Osteoblast (primary cell): Measurements from ENCODE around the gene DGKI. TPM values are rescaled to one million over a fixed set of nuclear protein-coding genes. Genes with fewer than 3 reads are reported as not detected.

Experiments
- DNase-seq: peaks from one replicate; pipeline ENCODE4 v3.0.0; 2011; ENCODE audit warnings: low spot score, mixed read lengths; ENCODE audit not compliant: insufficient read length; ENCODE audit errors: missing footprints
- H2AFZ ChIP-seq: 2 replicates; pipeline ENCODE4 v1.6.0; 2011; ENCODE audit warnings: mild to moderate bottlenecking, low read length
- H3K27ac ChIP-seq: 2 replicates; pipeline ENCODE4 v1.5.1; 2011; ENCODE audit warnings: mild to moderate bottlenecking, low read depth, low read length, moderate library complexity
- H3K27me3 ChIP-seq: 2 replicates; pipeline ENCODE4 v1.6.0; 2012; ENCODE audit warnings: mild to moderate bottlenecking, control low read depth, inconsistent platforms, low read length, moderate library complexity; ENCODE audit not compliant: insufficient read depth
- H3K36me3 ChIP-seq: 2 replicates; pipeline ENCODE4 v1.5.1; 2011; ENCODE audit warnings: mild to moderate bottlenecking, low read length, control low read depth, moderate library complexity; ENCODE audit not compliant: insufficient read depth
- H3K4me1 ChIP-seq: 2 replicates; pipeline ENCODE4 v1.5.1; 2011; ENCODE audit warnings: mild to moderate bottlenecking, low read length, control low read depth, moderate library complexity; ENCODE audit not compliant: insufficient read depth
- H3K4me2 ChIP-seq: 2 replicates; pipeline ENCODE4 v1.6.0; 2011; ENCODE audit warnings: mild to moderate bottlenecking, low read length; ENCODE audit not compliant: insufficient read depth
- H3K4me3 ChIP-seq: fragments of 200-600 bp; sonication (generic); 3 replicates; pipeline ENCODE4 v1.5.1; 2012; ENCODE audit warnings: mild to moderate bottlenecking, low read length, inconsistent platforms; ENCODE audit not compliant: insufficient read depth
- H3K79me2 ChIP-seq: 2 replicates; pipeline ENCODE4 v1.6.0; 2012; ENCODE audit warnings: mild to moderate bottlenecking, low read length, control low read depth, inconsistent platforms; ENCODE audit not compliant: insufficient read depth
- H3K9me3 ChIP-seq: 2 replicates; pipeline ENCODE4 v1.5.1; 2011; ENCODE audit warnings: low read depth, low read length, control low read depth
- H4K20me1 ChIP-seq: 2 replicates; pipeline ENCODE4 v1.6.0; 2012; ENCODE audit warnings: mild to moderate bottlenecking, low read length, control low read depth; ENCODE audit not compliant: insufficient read depth
- CTCF ChIP-seq: IDR thresholded peaks from 2 replicates; pipeline ENCODE4 v1.5.1; 2011; ENCODE audit warnings: mild to moderate bottlenecking, low read depth, low read length, moderate library complexity; ENCODE audit errors: extremely low read depth
- total RNA-seq: library from RNA; depleted of rRNA; stranded (reverse); fragments of >200 nt; gene quantifications from 2 replicates; pipeline ENCODE4 v1.2.3, GENCODE V29; 2012

Gene DGKI
- total RNA-seq, 1 donor = 19.2 TPM

- Histone ChIP-seq H4K20me1 (no peaks in the 10 kb centered on the region), H3K9me3 (peaks cover 3% of the 10 kb centered on the region), H3K27ac (no peak overlapping the region), H3K4me3 (no peak overlapping the region), H3K4me1 (no peaks in the 10 kb centered on the region), H3K36me3 (no peaks in the 10 kb centered on the region), H3K4me2 (no peak overlapping the region), H3K79me2 (no peaks in the 10 kb centered on the region), H2AFZ (no peak overlapping the region), H3K27me3 (no peaks in the 10 kb centered on the region)
- TF ChIP-seq CTCF = no peak
- DNase-seq = no peak
Measured at GRCh38 chr7:137366995-137367394, 479.8 kb downstream of the DGKI start.

DNA sequence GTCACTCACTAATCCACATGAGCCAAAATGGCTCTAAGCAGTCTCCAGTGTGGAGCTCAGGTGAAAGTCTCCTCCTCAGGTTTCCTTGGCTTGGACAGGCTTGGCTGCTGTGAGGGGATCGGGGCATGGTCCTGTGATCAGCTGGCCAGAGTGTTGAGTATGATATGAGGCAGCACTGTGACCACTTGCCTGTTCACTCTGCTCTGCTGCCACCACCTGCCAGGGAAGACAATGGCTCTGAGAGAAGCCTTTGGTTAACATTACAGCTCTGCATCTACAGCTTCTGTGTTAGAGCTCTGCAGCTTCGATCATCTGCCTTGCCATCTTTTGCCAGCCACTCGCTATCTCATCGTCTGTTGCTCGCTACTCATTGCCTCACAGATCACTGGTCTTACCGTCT, 483.1 kb downstream of the DGKI start:
- no peak for TF ChIP-seq CTCF
- H3K27ac ChIP-seq = no peak overlapping the region
- peaks cover 19% of the 10 kb centered on the region for H3K9me3 ChIP-seq
- no peaks in the 10 kb centered on the region for H3K4me1 ChIP-seq
- no peak overlapping the region for H3K4me2 ChIP-seq
- H3K36me3 ChIP-seq = no peaks in the 10 kb centered on the region
- H3K4me3 ChIP-seq = no peak overlapping the region
- no peak overlapping the region for H2AFZ ChIP-seq
- H3K27me3 ChIP-seq = no peaks in the 10 kb centered on the region
- H4K20me1 ChIP-seq = no peaks in the 10 kb centered on the region
- no peaks in the 10 kb centered on the region for H3K79me2 ChIP-seq
- peak; percentile 15 for DNase-seq

DNA sequence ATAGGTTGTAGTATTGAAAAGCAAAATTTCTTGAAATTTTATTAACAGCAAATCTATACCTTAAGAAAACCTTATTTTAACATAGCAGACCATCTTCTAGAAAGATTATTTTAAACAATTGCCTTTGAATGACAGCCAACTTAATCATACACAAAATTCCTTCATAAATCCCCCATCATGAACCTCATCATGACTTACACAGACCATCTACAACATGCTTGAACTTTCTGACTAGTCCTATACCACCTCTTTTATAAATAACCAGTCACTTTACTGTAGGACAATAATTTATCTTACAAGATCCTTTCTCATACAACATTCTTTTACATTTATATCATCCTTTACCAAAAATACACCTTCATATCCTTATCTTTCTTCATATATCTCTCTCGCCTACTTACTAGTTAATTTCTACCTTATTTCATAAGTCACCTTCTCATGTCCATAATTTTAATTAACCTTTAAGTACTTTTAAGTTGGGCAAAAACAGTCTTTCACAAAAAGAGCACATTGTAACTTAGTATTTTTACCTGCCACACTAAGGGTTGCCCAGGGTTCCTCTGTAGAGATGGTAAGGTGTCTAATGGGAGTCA, 486.6 kb downstream of the DGKI start:
- DNase-seq = no peak
- Histone ChIP-seq H4K20me1 (no peaks in the 10 kb centered on the region), H3K27me3 (no peaks in the 10 kb centered on the region), H3K27ac (no peak overlapping the region), H2AFZ (no peak overlapping the region), H3K9me3 (peaks cover 19% of the 10 kb centered on the region), H3K4me3 (no peak overlapping the region), H3K4me1 (no peaks in the 10 kb centered on the region), H3K4me2 (no peak overlapping the region), H3K36me3 (no peaks in the 10 kb centered on the region), H3K79me2 (no peaks in the 10 kb centered on the region)
- TF ChIP-seq CTCF = no peak

GRCh38 chr7:137354961-137355360, 491.8 kb downstream of the DGKI start:
- no peaks in the 10 kb centered on the region for H4K20me1 ChIP-seq
- no peak overlapping the region for H3K4me3 ChIP-seq
- H2AFZ ChIP-seq = no peak overlapping the region
- H3K36me3 ChIP-seq = no peaks in the 10 kb centered on the region
- no peak overlapping the region for H3K4me2 ChIP-seq
- H3K4me1 ChIP-seq = no peaks in the 10 kb centered on the region
- peaks cover 7% of the 10 kb centered on the region for H3K9me3 ChIP-seq
- no peak for DNase-seq
- H3K27ac ChIP-seq = no peak overlapping the region
- no peaks in the 10 kb centered on the region for H3K27me3 ChIP-seq
- no peak for TF ChIP-seq CTCF
- H3K79me2 ChIP-seq = no peaks in the 10 kb centered on the region
